Measurements from ENCODE around the gene RIMBP3C.
A peak's percentile ranks its signal among the peaks of the same experiment; 100 is the strongest.
"Not testable (repeated sequence)": the region's sequence is repeated elsewhere in the genome, so short reads cannot be mapped to it uniquely, and the experiment has no call there.

The RIMBP3C gene

GRCh38 chr22:21573750-21574494, 22.7 kb upstream of the RIMBP3C start:
- no peak for DNase-seq

DNA sequence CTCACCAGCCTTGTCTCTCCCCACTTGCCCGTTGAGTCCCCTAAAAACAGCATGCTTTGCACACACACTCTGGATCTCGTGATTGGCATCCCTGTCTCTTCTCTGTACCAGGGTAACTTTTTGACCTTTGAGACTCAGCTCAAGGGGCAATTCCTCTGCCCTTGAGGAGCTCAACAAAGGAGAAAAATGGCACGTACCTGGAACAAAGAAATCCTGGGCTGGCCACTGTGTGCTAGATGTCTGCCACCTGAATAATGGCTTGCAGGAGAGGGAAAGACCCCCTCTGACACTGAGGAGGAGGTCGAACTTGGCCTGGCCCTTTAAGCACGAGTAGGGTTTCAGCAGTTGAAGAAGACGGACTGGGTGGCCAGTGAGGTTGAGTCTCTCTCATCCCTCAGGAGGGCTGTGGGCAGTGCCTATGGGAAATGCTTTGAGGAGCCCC, 22.1 kb upstream of the RIMBP3C start:
- no peak for DNase-seq

DNA sequence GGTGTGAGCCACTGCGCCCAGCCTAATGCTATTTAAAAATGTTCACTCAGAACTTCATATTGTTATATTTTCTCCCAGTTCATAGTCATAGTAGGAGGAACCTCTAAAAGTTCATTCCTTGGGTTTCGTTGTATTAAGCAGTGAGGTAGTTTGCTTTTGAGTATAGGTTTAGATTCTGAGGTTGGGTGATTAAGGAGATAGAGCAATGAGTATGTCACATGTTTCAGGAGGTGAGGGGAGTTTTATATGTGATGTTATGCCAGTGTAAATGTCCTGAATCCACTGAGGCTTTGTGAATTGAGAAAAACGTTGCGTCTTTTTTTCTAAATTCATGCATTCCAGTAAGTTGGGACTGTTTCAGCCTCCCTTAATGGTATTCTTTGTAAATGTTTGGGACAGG, 20.4 kb upstream of the RIMBP3C start:
- DNase-seq: no peak

DNA sequence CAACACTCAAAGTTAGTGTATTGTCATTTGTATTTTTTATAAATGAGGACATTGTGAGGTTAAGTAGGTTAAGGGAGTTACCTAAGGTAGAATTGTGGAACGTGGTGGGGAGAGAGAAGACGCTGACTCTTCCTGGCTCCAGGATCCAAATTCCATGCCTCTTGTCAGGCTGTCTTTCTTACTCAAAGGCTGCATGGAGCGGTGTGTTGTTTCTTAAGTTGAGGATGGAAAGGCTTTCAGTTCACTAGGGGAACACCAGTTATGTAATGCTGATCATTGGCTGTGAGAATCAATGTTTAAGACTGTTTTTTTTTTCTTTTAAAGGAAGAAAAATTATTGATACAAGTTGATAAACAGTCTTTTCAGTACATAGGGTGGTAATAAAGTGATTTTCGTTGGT, 19.1 kb upstream of the RIMBP3C start:
- no peak for DNase-seq

- DNase-seq: no peak
Measured at GRCh38 chr22:21569459-21570170, 18.4 kb upstream of the RIMBP3C start.

- DNase-seq: not testable (repeated sequence)
Measured at GRCh38 chr22:21569076-21569427, 17.8 kb upstream of the RIMBP3C start.

DNA sequence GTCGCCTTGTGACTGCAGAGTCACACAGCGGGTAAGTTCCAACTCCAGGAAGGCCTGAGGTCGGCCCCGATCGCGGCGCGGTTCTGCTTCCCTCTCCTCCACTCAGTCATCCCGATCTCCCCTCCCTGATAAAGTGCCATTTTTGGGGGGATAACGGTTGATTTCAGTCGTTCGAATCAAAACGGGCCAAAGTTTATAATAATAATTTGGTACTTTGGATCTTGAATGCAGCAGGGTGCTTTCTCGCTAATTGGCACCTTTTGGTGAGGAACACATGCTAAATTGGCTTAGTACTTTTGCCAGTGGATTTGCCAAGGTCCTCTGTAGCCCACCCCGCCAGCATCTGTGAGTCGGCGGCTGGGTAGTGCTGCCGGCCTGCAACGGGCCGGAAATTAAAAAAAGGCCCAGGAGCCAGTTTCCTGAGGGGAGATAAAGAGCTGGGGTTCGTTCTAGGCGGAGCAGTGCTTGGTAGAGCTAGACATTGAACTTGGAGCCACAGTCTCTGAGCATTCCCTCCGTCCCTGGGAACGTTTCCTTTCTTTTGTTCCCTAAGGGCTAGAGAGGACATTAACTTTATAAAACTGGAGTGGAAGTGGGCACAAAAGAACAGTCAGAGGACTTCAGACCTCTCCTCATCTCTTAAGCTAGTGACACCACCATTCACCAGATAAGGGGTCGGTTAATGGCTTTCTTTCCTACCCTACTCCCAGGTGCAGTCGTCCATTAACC, 17.2 kb upstream of the RIMBP3C start:
- no peak for DNase-seq

GRCh38 chr22:21567456-21568346, 16.4 kb upstream of the RIMBP3C start, which contains the start of gene UBE2L3:
UBE2L3 (plus strand) TSS chr22:21567714; CDS start chr22:21567745, 31 bp downstream.
- DNase-seq: peak; percentile 67

DNA sequence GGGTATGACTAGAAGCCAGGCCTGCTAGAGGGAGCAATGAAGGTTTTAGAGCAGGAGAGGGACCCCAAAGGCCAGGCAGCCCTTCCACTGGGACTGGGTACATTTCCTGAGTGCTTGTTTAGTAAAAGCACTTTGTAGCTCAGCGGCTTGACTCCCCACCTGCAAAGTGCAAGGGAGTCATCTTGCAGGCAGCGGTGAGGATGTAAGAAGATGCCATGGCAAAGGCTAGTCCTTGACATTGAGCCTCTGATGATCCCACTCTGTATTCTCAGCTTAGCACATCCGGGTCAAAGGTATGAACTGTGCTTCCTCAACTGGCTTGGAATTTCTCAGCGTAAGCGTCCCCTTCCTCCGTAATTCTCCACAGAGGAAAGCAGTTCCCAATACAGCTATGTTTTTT, 13.2 kb upstream of the RIMBP3C start:
- no peak for DNase-seq

DNA sequence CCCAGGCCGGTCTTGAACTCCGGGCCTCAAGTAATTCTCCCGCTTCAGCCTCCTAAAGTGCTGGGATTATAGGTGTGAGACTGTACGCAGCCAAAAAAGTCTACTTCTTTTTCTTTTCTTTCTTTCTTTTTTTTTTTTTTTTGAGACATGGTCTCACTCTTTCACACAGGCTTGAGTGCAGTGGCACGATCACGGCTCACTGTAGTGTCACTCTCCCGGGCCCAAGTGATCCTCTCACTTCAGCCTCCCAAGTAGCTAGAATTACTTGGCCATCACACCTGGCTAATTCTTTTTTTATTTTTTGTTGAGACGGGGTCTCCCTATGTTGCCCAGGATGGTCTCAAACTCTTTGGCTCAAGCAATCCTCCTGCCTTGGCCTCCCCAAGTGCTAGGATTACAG, 12.7 kb upstream of the RIMBP3C start:
- no peak for DNase-seq

- DNase-seq: not testable (repeated sequence)
Measured at GRCh38 chr22:21560657-21561056, 9.4 kb upstream of the RIMBP3C start.

DNA sequence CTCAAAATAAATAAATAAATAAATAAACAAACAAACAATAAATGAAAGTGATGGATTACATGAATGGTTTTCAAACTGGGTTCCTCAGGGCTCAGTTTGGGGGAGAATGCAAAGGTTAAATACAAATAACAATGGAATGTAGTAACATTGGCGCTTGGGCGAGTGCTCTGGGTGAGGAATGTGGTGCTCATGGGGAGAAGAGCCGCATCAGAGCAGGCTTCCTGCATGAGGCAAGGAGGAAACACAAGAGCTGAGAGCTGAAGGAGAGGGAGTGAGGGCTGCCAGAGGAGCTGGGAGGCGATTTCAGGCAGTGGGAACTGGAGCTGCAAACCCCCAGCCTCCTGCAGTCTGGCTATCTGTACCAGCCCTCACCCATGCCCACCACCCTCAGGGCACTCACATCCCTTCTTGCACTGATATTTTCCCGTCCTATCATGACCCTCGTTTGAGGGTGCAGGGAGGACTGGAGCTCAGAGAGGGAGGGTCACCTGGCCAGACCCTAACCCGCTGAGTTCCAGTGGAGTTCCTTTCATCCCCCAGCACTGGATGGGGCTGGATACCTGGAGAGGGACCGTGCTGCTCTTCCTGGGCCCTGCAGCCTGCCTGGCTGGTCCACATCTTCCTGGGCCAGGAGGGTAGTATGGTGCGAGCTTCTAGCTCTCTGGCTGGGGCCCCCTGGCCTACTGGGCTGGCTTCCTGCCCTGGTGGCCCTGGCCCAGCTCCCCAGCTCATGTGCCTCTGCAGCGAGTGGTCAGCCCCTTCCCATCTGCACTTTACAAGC, 8.3 kb upstream of the RIMBP3C start:
- DNase-seq: not testable (repeated sequence)

GRCh38 chr22:21550678-21551047, 598 bp downstream of the RIMBP3C start:
- DNase-seq: not testable (repeated sequence)

DNA sequence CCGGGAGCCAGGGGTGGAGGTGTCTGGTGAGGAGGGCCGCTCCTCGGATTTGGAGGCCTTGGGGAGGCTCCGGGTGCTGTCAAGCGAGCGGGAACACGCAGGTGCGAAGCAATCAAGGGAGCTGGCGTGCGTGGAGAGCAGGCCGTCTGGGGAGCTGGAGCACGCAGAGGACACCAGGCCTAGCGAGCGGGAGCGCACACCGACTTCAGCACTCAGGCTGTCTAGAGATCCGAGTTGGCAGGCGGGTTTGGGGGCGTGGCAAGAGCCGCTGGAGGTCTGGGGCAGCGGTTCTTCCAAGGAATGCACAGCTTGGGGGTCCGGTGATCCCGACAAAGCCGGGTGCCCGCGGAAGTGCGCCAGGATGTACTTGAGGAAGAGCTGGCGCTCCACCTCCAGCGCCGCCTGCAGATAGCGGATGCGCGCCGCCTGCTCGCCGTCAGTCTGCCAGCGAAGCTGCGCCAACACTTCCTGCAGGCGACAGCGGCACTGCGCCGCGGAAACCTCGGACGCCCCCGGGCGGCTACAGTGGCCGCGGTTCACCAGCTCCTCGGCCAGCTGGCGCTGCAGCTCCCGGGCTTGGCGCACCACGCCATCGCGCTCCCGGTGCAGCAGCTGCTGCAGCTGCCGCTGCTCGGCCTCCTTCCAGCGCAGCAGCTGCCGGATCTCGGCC, 1.1 kb downstream of the RIMBP3C start:
- not testable (repeated sequence) for DNase-seq

GRCh38 chr22:21549558-21549957, 1.7 kb downstream of the RIMBP3C start:
- not testable (repeated sequence) for DNase-seq

DNA sequence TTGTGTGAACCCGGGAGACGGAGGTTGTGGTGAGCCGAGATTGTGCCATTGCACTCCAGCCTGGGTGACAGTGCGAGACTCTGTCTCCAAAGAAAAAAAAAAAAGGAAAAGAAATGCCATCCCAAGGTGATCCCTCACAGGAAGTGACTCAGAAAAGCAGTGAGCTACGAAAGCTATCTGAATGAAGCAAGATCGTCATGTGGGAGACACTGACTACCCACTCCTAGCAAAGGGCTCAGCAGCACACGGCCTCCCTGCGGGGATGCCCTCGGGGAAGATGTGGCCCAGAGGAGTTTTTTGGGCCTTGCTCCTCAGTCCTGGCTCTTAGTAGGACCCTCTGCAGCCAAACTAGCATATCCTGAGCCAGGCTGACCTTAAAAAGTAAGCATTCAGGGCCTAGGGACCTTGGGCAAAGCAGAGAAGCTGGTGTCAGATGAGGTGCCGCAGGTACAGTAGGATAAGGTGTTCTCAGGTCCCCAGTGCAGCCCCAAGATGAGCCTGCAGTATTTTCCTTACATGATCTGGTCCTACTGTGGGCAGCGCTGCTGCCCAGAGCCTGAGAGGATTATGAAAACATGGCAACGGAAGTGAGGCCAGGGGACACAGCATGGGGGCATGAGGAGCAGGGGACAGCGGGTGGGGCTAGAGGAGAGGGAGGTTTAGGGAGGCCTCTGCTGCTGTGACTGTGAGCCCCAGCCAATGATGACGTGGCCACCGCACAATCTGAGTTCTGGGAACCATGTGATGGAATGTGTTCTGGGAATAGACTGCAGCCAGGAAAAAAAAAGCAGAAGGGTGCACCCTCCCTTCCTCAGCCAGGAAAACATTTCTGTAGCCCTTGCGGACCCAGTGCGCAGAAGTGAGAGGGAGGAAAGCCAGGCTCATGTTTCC, 6.6 kb downstream of the RIMBP3C start:
- DNase-seq: not testable (repeated sequence)

DNA sequence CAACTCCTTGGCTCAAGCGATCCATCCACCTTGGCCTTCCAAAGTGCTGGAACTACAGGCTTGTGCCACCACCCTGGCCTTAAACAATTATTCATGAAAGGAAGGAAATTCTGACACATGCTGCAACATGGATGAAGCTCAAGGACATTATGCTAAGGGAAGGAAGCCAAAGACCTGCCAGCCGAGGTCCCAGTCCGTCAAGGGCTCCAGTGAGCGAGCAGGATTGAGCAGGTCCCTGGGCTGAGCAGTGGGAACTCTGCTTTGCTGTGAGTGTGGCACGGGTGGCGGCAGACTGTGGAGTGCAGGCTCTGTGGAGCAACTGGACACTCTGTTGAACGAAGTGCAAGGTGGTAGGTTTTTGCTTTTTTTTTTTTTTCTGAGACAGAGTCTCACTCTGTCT, 11.4 kb downstream of the RIMBP3C start:
- DNase-seq: not testable (repeated sequence)

- not testable (repeated sequence) for DNase-seq
Measured at GRCh38 chr22:21532863-21533648, 18.2 kb downstream of the RIMBP3C start.

DNA sequence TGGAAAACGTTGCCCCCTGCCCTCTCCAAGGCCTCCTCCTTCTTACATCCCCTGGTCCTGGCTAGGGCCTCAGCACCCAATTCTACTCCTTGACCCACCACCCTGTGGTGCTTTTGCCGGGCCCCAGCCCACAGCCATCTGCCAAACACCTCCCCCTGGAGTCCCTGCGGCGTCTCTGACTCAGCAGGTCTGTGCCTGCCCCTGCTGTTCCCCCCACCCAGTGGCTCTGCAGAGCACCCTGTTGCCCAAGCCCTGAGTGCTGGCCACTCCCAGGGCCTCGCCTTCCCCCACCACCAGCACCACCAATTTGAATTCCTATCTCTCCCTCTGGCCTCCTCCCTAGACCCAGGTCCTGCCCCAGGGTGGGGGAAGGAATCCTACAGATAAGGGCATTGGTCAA, 19.7 kb downstream of the RIMBP3C start:
- not testable (repeated sequence) for DNase-seq
